Neural crest cell (in vitro differentiated cells): ENCODE results near the gene WDR82. TPM values are rescaled to one million over a fixed set of nuclear protein-coding genes. Genes with fewer than 3 reads are reported as not detected.

Source experiments
- DNase-seq: peaks from one replicate; pipeline ENCODE4 v3.0.0; 2021; ENCODE audit warnings: low read depth, mixed read lengths, low spot score
- H3K27ac Mint-ChIP-seq: one replicate; pipeline ENCODE4 v1.8.0; 2021; ENCODE audit warnings: mild to moderate bottlenecking, mixed read lengths; ENCODE audit not compliant: unreplicated experiment
- H3K27me3 Mint-ChIP-seq: 2 replicates; pipeline ENCODE4 v1.8.0; 2021; ENCODE audit warnings: low read depth, mild to moderate bottlenecking, mixed read lengths
- H3K36me3 Mint-ChIP-seq: 2 replicates; pipeline ENCODE4 v1.8.0; 2021; ENCODE audit warnings: low read depth, mild to moderate bottlenecking, mixed read lengths
- H3K4me1 Mint-ChIP-seq: 2 replicates; pipeline ENCODE4 v1.8.0; 2021; ENCODE audit warnings: mixed read lengths
- H3K4me3 Mint-ChIP-seq: one replicate; pipeline ENCODE4 v1.8.0; 2021; ENCODE audit warnings: mild to moderate bottlenecking, mixed read lengths
- H3K9me3 Mint-ChIP-seq: 2 replicates; pipeline ENCODE4 v1.8.0; 2021; ENCODE audit warnings: mixed read lengths
- CTCF ChIP-seq: fragments of 200-600 bp; sonication (generic); conservative IDR thresholded peaks from 2 replicates; pipeline ENCODE4 v1.5.0; 2021; ENCODE audit warnings: antibody characterized with exemption, mild to moderate bottlenecking
- total RNA-seq: library from RNA; stranded (reverse); gene quantifications from 2 replicates; pipeline ENCODE4 v1.2.1, GENCODE V29; 2021

Gene WDR82
- total RNA-seq, 1 donor from 2014 or later, result 114 TPM

- Mint-ChIP-seq H3K4me1 (peaks cover 12% of the 10 kb centered on the region), H3K36me3 (no peaks in the 10 kb centered on the region), H3K27me3 (no peaks in the 10 kb centered on the region), H3K9me3 (no peaks in the 10 kb centered on the region), H3K27ac (no peak overlapping the region), H3K4me3 (peak overlapping the region; percentile 23)
- DNase-seq, result no peak
- TF ChIP-seq CTCF, result no peak
Measured at GRCh38 chr3:52293491-52294319, 15.3 kb upstream of the WDR82 start.

GRCh38 chr3:52292247-52293065, 14.0 kb upstream of the WDR82 start:
- Mint-ChIP-seq H3K4me3 (no peak overlapping the region), H3K27me3 (no peaks in the 10 kb centered on the region), H3K27ac (no peak overlapping the region), H3K36me3 (no peaks in the 10 kb centered on the region), H3K4me1 (peaks cover 6% of the 10 kb centered on the region), H3K9me3 (no peaks in the 10 kb centered on the region)
- no peak for DNase-seq
- no peak for TF ChIP-seq CTCF

- H3K4me1 Mint-ChIP-seq, result peaks cover 10% of the 10 kb centered on the region
- TF ChIP-seq CTCF, result peak; percentile 73
- H3K27me3 Mint-ChIP-seq, result no peaks in the 10 kb centered on the region
- peak overlapping the region; percentile 76 for H3K27ac Mint-ChIP-seq
- H3K9me3 Mint-ChIP-seq, result no peaks in the 10 kb centered on the region
- peak; percentile 58 for DNase-seq
- peak overlapping the region; percentile 76 for H3K4me3 Mint-ChIP-seq
- no peaks in the 10 kb centered on the region for H3K36me3 Mint-ChIP-seq
Measured at GRCh38 chr3:52291508-52292181, 13.2 kb upstream of the WDR82 start.

- H3K9me3 Mint-ChIP-seq, result no peaks in the 10 kb centered on the region
- TF ChIP-seq CTCF, result no peak
- peak overlapping the region; percentile 76 for H3K4me3 Mint-ChIP-seq
- H3K36me3 Mint-ChIP-seq, result no peaks in the 10 kb centered on the region
- H3K4me1 Mint-ChIP-seq, result peaks cover 10% of the 10 kb centered on the region
- no peaks in the 10 kb centered on the region for H3K27me3 Mint-ChIP-seq
- DNase-seq, result no peak
- no peak overlapping the region for H3K27ac Mint-ChIP-seq
Measured at GRCh38 chr3:52290596-52291507, 12.4 kb upstream of the WDR82 start.
